ENCODE results near the gene SUCLG1. TPM values are rescaled to one million over a fixed set of nuclear protein-coding genes. Genes with fewer than 3 reads are reported as not detected.
A peak's percentile ranks its signal among the peaks of the same experiment; 100 is the strongest.

The SUCLG1 gene
- polyA plus RNA-seq, 1 donor (not counting 4 experiments of a cell fraction or from before 2014, with no cell fraction given), result 83.6 TPM

- no peaks in the 10 kb centered on the region for H3K27me3 ChIP-seq (ENCODE audit: control insufficient read depth, extremely low read depth, insufficient read depth, low read length)
- no peak overlapping the region for H3K4me3 ChIP-seq (ENCODE audit: control insufficient read depth in 2 of 3, extremely low read depth in 1 of 3, insufficient read depth in 2 of 3, low read depth in 1 of 3, low read length in 3 of 3)
- no peak overlapping the region for H3K4me2 ChIP-seq (ENCODE audit: control insufficient read depth, extremely low read depth, insufficient read depth, low read depth, low read length)
- no peak overlapping the region for H3K9ac ChIP-seq (ENCODE audit: control insufficient read depth, extremely low read depth, insufficient read depth, low read length)
- DNase-seq (ENCODE audit: low read depth, low spot score) (no peak), FAIRE-seq (no peak)
- no peak overlapping the region for H2AFZ ChIP-seq (ENCODE audit: control insufficient read depth, low read length)
- no peaks in the 10 kb centered on the region for H3K9me3 ChIP-seq (ENCODE audit: control insufficient read depth, low read depth, low read length)
- dilution Hi-C loops (cut with MboI; ENCODE audit: extremely low pct_ligation_motif_present, low sequenced_read_pairs), result no loop called here
- peaks cover 5% of the 10 kb centered on the region for H3K4me1 ChIP-seq (ENCODE audit: control insufficient read depth, extremely low read depth, insufficient read depth, low read length)
- no peaks in the 10 kb centered on the region for H3K9me1 ChIP-seq (ENCODE audit: control insufficient read depth, extremely low read depth, insufficient read depth, low read length)
- TF ChIP-seq EZH2 (IDR thresholded peaks at IDR 0.05; ENCODE audit: low read length) (no peak), CTCF (optimal IDR thresholded peaks at IDR 0.05 in 1 of 3, IDR thresholded peaks at IDR 0.05 in 1 of 3, conservative IDR thresholded peaks at IDR 0.05 in 1 of 3; ENCODE audit: extremely low read depth in 1 of 3, insufficient read depth in 2 of 3, low read length in 3 of 3) (no peak)
- H3K27ac ChIP-seq (ENCODE audit: control insufficient read depth, insufficient read depth, low read length), result no peak overlapping the region
- H3K79me2 ChIP-seq (ENCODE audit: control insufficient read depth, insufficient read depth, low read length), result no peaks in the 10 kb centered on the region
- H3K36me3 ChIP-seq (ENCODE audit: control insufficient read depth in 2 of 2, extremely low read depth in 1 of 2, insufficient read depth in 2 of 2, low read length in 2 of 2), result peaks cover 2 to 5% of the 10 kb centered on the region in 2 experiments
- no peaks in the 10 kb centered on the region for H4K20me1 ChIP-seq (ENCODE audit: control insufficient read depth, extremely low read depth, insufficient read depth, low read length)
Observed at GRCh38 chr2:84421197-84421596, 37.9 kb downstream of the SUCLG1 start.

GRCh38 chr2:84417453-84418145 is 41.5 kb downstream of the SUCLG1 start:
- Histone ChIP-seq H3K4me1 (ENCODE audit: control insufficient read depth, extremely low read depth, insufficient read depth, low read length) (peaks cover 5% of the 10 kb centered on the region), H2AFZ (ENCODE audit: control insufficient read depth, low read length) (no peak overlapping the region), H3K9me1 (ENCODE audit: control insufficient read depth, extremely low read depth, insufficient read depth, low read length) (no peaks in the 10 kb centered on the region), H4K20me1 (ENCODE audit: control insufficient read depth, extremely low read depth, insufficient read depth, low read length) (no peaks in the 10 kb centered on the region), H3K4me2 (ENCODE audit: control insufficient read depth, extremely low read depth, insufficient read depth, low read depth, low read length) (no peak overlapping the region), H3K4me3 (ENCODE audit: control insufficient read depth in 2 of 3, extremely low read depth in 1 of 3, insufficient read depth in 2 of 3, low read depth in 1 of 3, low read length in 3 of 3) (no peak overlapping the region), H3K27me3 (ENCODE audit: control insufficient read depth, extremely low read depth, insufficient read depth, low read length) (no peaks in the 10 kb centered on the region), H3K36me3 (ENCODE audit: control insufficient read depth in 2 of 2, extremely low read depth in 1 of 2, insufficient read depth in 2 of 2, low read length in 2 of 2) (no peaks in the 10 kb centered on the region), H3K9ac (ENCODE audit: control insufficient read depth, extremely low read depth, insufficient read depth, low read length) (no peak overlapping the region), H3K27ac (ENCODE audit: control insufficient read depth, insufficient read depth, low read length) (no peak overlapping the region), H3K79me2 (ENCODE audit: control insufficient read depth, insufficient read depth, low read length) (no peaks in the 10 kb centered on the region), H3K9me3 (ENCODE audit: control insufficient read depth, low read depth, low read length) (no peaks in the 10 kb centered on the region)
- dilution Hi-C loops (cut with MboI; ENCODE audit: extremely low pct_ligation_motif_present, low sequenced_read_pairs), result no loop called here
- peak; percentile 29 for FAIRE-seq
- TF ChIP-seq EZH2 (IDR thresholded peaks at IDR 0.05; ENCODE audit: low read length) (no peak), CTCF (optimal IDR thresholded peaks at IDR 0.05 in 1 of 3, IDR thresholded peaks at IDR 0.05 in 1 of 3, conservative IDR thresholded peaks at IDR 0.05 in 1 of 3; ENCODE audit: extremely low read depth in 1 of 3, insufficient read depth in 2 of 3, low read length in 3 of 3) (no peak)
- DNase-seq (ENCODE audit: low read depth, low spot score), result no peak
